OCI-LY1 (cell line): ENCODE results near the gene KRTAP5-4.

ENCODE experiments used
- CTCF ChIP-seq: fragments of 200-600 bp; sonication (generic), shearing (Covaris generic); IDR thresholded peaks from 2 replicates; pipeline ENCODE4 v1.5.1; 2017; ENCODE audit warnings: mild to moderate bottlenecking, antibody characterized with exemption, low read length, moderate library complexity, mixed read lengths
- EZH2 ChIP-seq: fragments of 200-600 bp; sonication (generic), shearing (Covaris generic); IDR thresholded peaks from 2 replicates; pipeline ENCODE4 v1.8.0; 2017; ENCODE audit warnings: borderline replicate concordance, mixed run types, mild to moderate bottlenecking, antibody characterized with exemption, low read length, moderate library complexity, mixed read lengths

- TF ChIP-seq CTCF (no peak), EZH2 (no peak)
Measured at GRCh38 chr11:1608363-1608762, 13.6 kb downstream of the KRTAP5-4 start, which contains the start of gene KRTAP5-3.
